ENCODE data around the gene E2F8.

The E2F8 gene

DNA sequence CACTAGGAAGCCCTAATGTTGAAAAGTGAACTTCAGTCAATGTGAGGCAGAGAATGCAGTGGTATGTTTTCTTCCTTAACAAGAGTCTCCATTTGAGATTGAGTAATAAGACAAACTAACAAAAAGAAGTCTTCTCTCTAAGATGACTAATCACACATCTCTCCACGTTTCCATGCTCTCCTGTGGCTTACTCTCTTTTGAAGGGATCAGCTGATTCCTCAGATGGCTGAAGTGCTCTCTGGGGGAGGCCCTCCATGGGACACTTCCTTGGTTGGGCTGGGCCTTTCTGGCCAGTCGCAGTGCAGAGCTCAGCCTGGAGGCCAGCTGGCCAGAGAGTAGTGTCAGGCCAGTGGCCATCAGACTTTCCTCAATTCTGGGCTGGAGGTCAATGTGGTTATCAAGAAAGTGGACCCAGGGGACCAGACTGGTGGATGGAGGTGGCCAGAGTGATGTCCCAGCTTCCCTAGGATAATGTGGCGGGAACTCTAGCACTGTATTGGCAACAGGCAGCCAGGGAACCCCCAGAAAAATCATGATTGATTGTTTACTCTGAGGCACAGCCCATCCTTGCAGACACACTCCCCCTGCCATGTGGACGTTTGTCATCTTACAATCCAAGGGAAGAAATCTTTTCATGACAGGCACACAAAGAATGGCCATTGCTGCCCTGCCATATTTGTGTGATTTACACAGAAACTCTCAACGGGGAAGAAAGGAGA, 53.5 kb downstream of the E2F8 start:
- DNase-seq (ENCODE audit: low read depth, low spot score), result no peak

DNA sequence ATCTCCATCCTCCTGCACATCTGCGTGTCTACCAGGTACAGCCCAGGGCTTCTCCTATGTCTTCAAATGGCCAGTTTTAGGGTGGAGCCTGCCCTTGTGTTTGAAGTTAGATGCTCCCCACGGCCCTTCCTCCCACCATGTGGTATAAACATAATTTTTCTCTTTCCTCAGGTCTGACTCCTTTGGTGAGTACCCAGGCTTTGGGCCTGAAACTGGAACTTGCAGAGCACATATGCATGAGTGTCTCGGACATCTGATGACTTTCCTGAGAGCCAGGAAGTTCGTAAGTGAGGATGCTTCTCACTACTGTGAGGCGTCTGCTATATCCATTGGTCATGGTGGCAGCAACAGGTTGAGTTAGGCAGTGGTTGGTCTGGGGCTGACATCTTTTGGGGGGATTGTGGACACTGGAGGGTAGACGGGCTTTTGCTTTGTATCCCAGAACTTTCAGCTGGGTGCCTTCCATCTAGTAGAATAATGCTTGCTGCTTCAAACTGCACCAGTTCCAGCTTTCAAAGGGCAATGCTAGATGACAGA, 55.2 kb downstream of the E2F8 start:
- no peak for DNase-seq (ENCODE audit: low read depth, low spot score)

DNA sequence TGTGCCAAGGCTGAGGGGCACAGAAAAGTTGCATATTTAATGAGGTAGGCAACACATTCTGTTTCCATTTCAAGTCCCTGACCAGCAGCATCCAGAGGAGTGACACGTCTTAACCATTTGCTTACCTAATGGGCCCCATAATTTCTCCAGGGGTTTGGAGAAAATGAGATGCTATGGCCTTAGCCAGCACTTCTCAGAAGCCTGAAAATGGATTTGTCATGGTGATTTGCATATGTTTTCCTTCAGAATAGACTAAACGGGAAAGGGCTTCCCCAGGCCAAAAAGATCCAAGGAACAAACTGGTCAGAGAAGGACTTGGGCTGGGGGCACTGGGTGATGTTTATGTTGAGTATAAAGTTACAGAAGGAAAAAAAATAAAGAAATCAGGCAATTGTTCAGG, 55.7 kb downstream of the E2F8 start:
- no peak for DNase-seq (ENCODE audit: low read depth, low spot score)

DNA sequence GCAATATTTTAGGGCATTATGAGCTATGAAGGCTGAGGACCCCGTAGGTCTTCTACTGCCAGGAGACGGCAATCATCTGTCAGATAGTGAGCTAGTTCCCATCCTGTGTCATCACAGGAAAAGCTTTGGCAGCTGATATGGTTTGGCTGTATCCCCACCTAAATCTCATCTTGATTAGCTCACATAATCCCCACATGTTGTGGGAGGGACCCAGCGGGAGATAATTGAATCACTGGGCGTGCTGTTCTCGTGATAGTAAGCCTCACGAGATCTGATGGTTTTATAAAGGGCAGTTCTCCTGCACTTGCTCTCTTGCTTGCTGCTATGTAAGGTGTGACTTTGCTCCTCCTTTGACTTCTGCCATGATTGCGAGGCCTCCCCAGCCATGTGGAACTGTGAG, 57.1 kb downstream of the E2F8 start:
- DNase-seq (ENCODE audit: low read depth, low spot score), result no peak

DNA sequence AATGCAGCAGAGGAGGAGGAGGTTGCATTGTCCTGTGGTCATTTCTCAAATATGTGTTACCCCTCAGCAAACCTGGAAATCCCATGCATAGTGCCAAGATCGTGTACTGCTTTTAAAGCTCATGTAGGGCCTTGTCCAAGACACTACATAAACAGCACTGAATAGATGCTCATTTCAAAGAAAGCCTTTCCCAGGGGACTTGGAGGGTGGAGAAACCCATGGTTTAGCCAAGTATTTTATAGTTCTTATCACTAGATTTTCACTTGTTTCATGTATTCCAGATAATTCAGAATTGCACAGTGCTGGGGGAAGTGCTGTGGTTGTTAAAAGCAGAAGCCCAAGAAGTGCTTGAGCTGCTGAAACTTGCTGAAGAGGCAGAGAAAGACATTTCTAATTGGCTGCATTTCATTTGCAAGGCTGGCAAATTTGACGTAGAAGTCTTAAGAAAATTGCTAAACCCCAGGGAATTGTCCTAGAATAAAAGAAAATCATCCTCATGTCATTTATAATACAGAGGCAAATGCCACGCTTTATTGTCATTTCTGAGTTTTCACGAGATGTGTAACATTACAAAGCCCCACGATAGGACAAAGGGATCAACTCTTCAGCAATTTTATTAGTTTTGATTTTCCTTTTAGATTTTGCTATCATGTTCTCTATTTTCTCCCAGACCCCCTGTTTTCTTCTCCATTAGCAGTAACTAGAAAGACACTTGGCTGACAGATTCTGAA, 59.0 kb downstream of the E2F8 start:
- no peak for DNase-seq (ENCODE audit: low read depth, low spot score)

DNA sequence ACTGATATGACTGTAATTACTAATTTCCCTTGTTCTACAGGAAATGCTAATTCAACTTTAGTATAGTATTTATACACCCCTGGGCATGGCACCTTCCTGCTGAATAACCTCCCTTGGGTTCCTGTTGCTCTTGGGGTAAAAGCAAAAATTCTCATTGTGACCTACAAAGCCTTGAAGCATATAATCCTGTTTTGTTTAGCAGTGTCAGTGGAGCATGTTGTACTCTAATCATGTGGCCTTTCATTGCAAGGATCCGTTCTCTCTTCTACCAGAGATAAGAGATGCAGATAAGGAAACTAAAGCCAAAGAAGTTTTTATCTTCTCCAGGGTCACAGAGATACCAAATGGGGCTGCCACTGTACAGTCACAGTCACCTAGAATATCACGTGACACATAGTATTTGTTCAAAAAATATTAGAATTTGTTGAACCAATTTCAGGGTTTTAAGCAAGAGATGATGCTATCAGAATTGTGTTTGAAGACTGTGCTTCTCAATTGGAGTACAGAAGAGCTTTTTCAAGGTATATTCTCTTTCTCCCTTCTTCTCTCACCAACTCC, 64.0 kb downstream of the E2F8 start:
- no peak for DNase-seq (ENCODE audit: low read depth, low spot score)

Measured in iPS DF 19.7 (cell line).